Lung (tissue), 12 donors: ENCODE measurements around the gene FAM168B. TPM values are rescaled to one million over a fixed set of nuclear protein-coding genes. Genes with fewer than 3 reads are reported as not detected.

Experiments used
- ATAC-seq: fragments of 200-7000 bp; cut with Tn5 transposase; one replicate; pipeline ENCODE4 v1.9.1; 2020; ENCODE audit warnings: moderate number of reproducible peaks; ENCODE audit not compliant: insufficient read depth, low FRiP score
- DNase-seq, 3 donors: peaks; one replicate each; pipeline ENCODE4 v3.0.0-alpha.2; 2013 to 2017
- H3K27ac ChIP-seq, 2 donors: one replicate each; pipeline ENCODE4 v1.5.1; 2013; ENCODE audit warnings: mild to moderate bottlenecking in 2 of 2, moderate library complexity in 2 of 2, control low read depth in 1 of 2, inconsistent platforms in 1 of 2, low read depth in 1 of 2, low read length in 1 of 2
- H3K27me3 ChIP-seq, 3 donors: one replicate each; pipeline ENCODE4 v1.5.1; 2013; ENCODE audit warnings: low read length in 2 of 3; ENCODE audit not compliant: control insufficient read depth in 3 of 3, insufficient read depth in 3 of 3
- H3K36me3 ChIP-seq, 4 donors: one replicate each; pipeline ENCODE4 v1.5.1; 2013; ENCODE audit warnings: low read length in 4 of 4, mild to moderate bottlenecking in 1 of 4, moderate library complexity in 1 of 4; ENCODE audit not compliant: control insufficient read depth in 4 of 4, insufficient read depth in 4 of 4
- H3K4me1 ChIP-seq, 5 donors: one replicate each; pipeline ENCODE4 v1.5.1; 2013; ENCODE audit warnings: low read length in 5 of 5, mild to moderate bottlenecking in 2 of 5, moderate library complexity in 1 of 5; ENCODE audit not compliant: control insufficient read depth in 5 of 5, insufficient read depth in 5 of 5
- H3K4me3 ChIP-seq: one replicate; pipeline ENCODE4 v1.5.1; 2013; ENCODE audit warnings: mild to moderate bottlenecking, control low read depth, moderate library complexity
- H3K9ac ChIP-seq, 2 donors: one replicate each; pipeline ENCODE4 v1.5.1; 2013; ENCODE audit warnings: low read length in 2 of 2, control low read depth in 1 of 2; ENCODE audit not compliant: insufficient read depth in 1 of 2
- H3K9me3 ChIP-seq, 4 donors: one replicate each; pipeline ENCODE4 v1.5.1; 2013; ENCODE audit warnings: low read length in 3 of 4, mild to moderate bottlenecking in 1 of 4, moderate library complexity in 1 of 4; ENCODE audit not compliant: control insufficient read depth in 4 of 4, insufficient read depth in 3 of 4
- WGBS, 2 donors: extraction: QIAGEN DNeasy Blood & Tissue Kit; methylation state at CpG; one replicate each; pipeline ENCODE4 v1.1.7; 2013; 5-methylcytosine and 5-hydroxymethylcytosine counted together
- polyA plus RNA-seq, 2 donors: library from polyadenylated mRNA; stranded (reverse); fragments of 200-250 nt; gene quantifications; one replicate each; pipeline ENCODE4 v1.2.1, GENCODE V29; 2013
- total RNA-seq, 2 donors: library from RNA; depleted of rRNA in 1 of 2; stranded (reverse); fragments of >200 nt in 1 of 2; gene quantifications; one replicate each; pipeline ENCODE4 v1.2.1, GENCODE V29; 2014 to 2021
- TF ChIP-seq, protein P1 (sequence below): IDR thresholded peaks from 2 replicates; pipeline ENCODE4 v1.5.1; 2012; ENCODE audit warnings: mild to moderate bottlenecking; ENCODE audit errors: control extremely low read depth, extremely low read depth
- donor health status: control.
- donor health status: control.
- donor health status: Bipolar disorder and iron deficiency.
- donor health status: healthy.
- donor health status: DM: yes; HTN: yes; CAD: no.

FAM168B gene
- total and polyA plus RNA-seq, 4 donors = 20.4 to 79.7 (median 40.1) TPM

DNA sequence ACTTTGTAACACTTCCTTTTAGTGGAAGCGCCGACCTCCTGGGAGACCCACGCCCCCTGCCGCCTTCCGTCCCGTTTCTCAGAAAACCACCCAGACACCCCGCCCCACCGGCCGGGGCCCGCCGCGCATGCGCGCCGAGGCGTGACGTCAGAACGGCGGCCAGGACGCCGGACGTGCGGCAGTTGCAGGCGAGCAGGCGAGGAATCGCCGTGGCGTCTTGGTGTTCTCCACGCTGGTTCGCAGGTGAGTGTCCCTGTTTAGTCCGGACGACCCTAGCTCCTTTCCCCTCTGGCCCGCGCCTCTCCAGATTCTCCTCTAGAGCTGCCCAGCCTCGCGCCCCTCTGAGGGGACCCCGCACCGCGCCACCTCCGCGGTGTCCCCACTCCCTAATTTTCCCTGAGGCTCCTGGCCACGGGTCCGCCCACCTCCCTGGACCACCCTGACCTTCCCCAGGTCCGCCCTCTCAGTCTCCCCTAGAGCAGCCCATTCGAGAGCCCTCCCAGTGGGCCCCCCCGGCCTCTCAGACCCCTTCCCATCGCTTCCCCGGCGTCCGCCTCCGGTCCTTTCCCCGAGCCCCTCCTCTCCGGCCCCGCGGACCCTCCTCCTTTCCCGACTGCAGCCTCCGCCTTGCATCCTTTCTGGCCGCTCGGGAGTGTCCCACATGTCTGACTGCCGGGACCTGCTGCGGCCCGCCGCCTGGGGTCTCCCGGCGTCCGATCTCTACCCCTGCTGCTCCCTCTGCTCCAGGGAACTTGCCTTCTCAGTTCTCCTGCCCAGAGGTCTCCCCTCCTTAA is 12.1 kb upstream of the FAM168B start, which contains the start of gene PLEKHB2:
Gene PLEKHB2 (plus strand): TSS at position 181 of the 794 bp plus-strand sequence. CDS start 15,606 bp downstream, outside the sequence.
- peaks cover 7 to 20% (median 8%) of the 10 kb centered on the region in 5 donors for H3K4me1 ChIP-seq
- TF ChIP-seq, protein P1, sequence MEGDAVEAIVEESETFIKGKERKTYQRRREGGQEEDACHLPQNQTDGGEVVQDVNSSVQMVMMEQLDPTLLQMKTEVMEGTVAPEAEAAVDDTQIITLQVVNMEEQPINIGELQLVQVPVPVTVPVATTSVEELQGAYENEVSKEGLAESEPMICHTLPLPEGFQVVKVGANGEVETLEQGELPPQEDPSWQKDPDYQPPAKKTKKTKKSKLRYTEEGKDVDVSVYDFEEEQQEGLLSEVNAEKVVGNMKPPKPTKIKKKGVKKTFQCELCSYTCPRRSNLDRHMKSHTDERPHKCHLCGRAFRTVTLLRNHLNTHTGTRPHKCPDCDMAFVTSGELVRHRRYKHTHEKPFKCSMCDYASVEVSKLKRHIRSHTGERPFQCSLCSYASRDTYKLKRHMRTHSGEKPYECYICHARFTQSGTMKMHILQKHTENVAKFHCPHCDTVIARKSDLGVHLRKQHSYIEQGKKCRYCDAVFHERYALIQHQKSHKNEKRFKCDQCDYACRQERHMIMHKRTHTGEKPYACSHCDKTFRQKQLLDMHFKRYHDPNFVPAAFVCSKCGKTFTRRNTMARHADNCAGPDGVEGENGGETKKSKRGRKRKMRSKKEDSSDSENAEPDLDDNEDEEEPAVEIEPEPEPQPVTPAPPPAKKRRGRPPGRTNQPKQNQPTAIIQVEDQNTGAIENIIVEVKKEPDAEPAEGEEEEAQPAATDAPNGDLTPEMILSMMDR = no peak
- peak within 1 kb of the TSS; percentile 80 to 88 for H3K9ac ChIP-seq
- peak; percentile 93 to 95 (median 95) for DNase-seq
- H3K36me3 ChIP-seq = peaks cover 0 to 2% (median under 1%) of the 10 kb centered on the region in 4 donors
- H3K27ac ChIP-seq = peak within 1 kb of the TSS; percentile 94
- ATAC-seq = peak; percentile 83
- no peaks in the 10 kb centered on the region for H3K27me3 ChIP-seq
- 1% methylated on average over 62 to 66 of the region's 66 CpGs for WGBS, 2 donors
- H3K4me3 ChIP-seq = peak within 1 kb of the TSS; percentile 77
- no peaks in the 10 kb centered on the region for H3K9me3 ChIP-seq

DNA sequence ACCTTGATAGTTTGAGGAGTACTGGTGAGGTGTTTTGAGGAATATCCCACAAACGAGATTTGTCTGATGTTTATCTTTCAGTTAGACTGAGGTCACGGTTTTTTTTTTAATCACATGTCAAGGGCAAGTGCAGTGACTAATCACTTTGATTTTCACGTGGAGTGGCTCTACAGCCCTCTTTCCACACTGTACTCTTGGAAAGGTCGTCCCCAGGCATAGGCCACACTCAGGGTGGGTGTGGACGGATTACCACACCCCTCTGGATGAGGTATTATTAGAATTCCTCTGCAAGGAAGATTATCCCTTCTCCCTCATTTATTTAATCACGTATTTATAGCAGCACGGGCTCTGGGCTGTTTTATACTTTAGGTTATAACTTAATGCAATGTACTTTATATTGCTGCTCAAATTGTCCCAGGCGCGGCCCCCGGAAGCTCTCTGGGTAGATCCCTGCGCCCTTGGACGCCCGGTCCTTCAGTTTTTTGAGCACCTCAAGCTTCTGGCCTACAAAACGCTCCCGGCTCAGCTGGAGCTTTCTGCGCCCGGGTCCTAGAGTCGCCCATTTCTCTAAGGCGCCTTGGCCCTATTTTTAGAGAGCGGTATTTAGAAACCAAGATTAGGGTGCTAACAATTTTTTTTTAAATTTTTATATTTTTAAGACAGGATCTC is 11.4 kb upstream of the FAM168B start:
- Histone ChIP-seq H3K27me3 (no peaks in the 10 kb centered on the region), H3K27ac (peak overlapping the region; percentile 94), H3K4me1 (peaks cover 5 to 20% (median 8%) of the 10 kb centered on the region in 5 donors), H3K36me3 (no peaks in the 10 kb centered on the region), H3K9ac (peak overlapping the region in 1 of 2 donors; percentile 82), H3K9me3 (no peaks in the 10 kb centered on the region), H3K4me3 (no peak overlapping the region)
- ATAC-seq (peak; percentile 81), DNase-seq (peak in 2 of 3 donors; percentile 14 to 39)
- WGBS, 2 donors = 0 to 1% methylated on average over 20 of the region's 20 CpGs
- TF ChIP-seq, protein P1 = no peak

DNA sequence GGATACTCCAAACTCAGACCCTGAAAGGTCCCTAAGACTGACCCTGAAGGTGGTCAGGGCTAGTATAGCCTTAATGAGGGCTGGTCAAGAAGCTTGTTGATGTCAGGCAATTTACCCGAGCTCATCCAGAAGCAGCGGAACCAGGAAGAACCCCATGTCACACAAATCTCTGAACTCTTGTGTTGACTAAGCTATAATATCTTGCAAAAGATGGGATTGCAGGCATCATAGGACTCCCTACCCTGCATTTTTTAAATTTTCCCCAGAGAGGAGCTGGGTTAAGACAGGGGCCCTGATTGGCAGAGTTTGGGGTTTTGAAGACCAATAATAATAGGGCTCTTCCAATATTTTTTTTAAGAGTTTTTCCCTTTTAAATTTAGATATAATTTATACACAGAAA is 9.9 kb upstream of the FAM168B start:
- DNase-seq (no peak), ATAC-seq (no peak)
- H3K27me3 ChIP-seq = no peaks in the 10 kb centered on the region
- H3K36me3 ChIP-seq = no peaks in the 10 kb centered on the region
- no peak overlapping the region for H3K27ac ChIP-seq
- TF ChIP-seq, protein P1 = no peak
- 87 to 96% methylated on average over 2 of the region's 2 CpGs for WGBS, 2 donors
- H3K4me1 ChIP-seq = peaks cover 5 to 20% (median 8%) of the 10 kb centered on the region in 5 donors
- no peaks in the 10 kb centered on the region for H3K9me3 ChIP-seq
- no peak overlapping the region for H3K4me3 ChIP-seq
- no peak overlapping the region for H3K9ac ChIP-seq
